Measurements from ENCODE around the gene HSF4.

DNA sequence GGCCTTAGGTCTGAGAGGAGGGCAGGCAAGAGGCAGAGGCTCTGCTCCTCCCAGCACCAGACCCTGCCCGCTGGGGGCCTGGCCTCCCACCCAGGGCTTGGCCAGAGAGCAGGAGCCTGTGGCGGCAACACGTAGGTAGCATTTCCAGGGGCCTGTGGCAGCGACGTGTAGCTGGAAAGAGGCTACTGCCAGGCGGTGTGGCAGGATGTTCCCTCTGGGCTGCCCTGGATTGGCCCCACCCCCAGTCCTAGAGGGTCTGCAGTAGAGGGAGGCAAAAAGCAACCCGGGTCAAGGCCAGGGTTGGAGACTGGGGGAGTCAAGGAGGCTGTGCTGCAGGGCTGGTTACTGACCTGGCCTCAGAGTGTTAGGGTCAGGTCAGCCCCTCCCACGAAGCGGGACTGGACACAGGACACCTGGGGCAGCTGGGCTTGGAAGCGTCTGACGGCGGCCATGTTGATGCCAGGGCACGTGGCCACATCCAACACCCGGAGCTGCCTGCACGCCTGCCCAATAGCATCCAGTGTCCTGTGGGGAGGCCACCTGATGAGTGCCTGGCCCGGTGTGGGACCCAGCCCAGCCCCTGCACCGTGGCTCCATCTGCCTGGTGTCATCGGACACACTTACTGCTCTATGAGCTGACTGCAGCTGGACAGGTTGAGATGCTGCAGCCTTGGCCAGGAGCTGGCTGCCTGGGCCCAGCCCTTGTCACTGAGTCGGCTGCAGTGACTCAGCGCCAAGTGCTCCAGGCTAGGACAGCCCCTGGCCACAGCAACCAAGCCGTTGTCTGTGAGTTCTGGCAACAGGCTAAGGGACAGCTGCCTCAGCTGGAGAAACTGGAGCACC is 42.9 kb downstream of the HSF4 start:
- TF ChIP-seq, protein P1, sequence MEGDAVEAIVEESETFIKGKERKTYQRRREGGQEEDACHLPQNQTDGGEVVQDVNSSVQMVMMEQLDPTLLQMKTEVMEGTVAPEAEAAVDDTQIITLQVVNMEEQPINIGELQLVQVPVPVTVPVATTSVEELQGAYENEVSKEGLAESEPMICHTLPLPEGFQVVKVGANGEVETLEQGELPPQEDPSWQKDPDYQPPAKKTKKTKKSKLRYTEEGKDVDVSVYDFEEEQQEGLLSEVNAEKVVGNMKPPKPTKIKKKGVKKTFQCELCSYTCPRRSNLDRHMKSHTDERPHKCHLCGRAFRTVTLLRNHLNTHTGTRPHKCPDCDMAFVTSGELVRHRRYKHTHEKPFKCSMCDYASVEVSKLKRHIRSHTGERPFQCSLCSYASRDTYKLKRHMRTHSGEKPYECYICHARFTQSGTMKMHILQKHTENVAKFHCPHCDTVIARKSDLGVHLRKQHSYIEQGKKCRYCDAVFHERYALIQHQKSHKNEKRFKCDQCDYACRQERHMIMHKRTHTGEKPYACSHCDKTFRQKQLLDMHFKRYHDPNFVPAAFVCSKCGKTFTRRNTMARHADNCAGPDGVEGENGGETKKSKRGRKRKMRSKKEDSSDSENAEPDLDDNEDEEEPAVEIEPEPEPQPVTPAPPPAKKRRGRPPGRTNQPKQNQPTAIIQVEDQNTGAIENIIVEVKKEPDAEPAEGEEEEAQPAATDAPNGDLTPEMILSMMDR (IDR thresholded peaks at IDR 0.05), result no peak
- no peak for TF ChIP-seq ZFX (IDR thresholded peaks at IDR 0.05; ENCODE audit: borderline replicate concordance)

All from 22Rv1 (cell line).